WTC11 (cell line): Measurements from ENCODE around the gene ZDHHC24. TPM values are rescaled to one million over a fixed set of nuclear protein-coding genes. Genes with fewer than 3 reads are reported as not detected.
A peak's percentile ranks its signal among the peaks of the same experiment; 100 is the strongest.

Experiments used
- ATAC-seq: fragments of 200-7000 bp; cut with Tn5 transposase; 2 replicates; pipeline ENCODE4 v1.10.0; 2021; ENCODE audit warnings: mild to moderate bottlenecking, moderate library complexity
- CTCF ChIA-PET: fragments of 300-600 bp; sonication (Branson Sonifier 250); formaldehyde crosslinking; loops from one replicate; lab custom pipeline; 2021; ENCODE audit warnings: antibody characterized with exemption; lab: Charles Lee
- POLR2A ChIA-PET: fragments of 350-600 bp; sonication (Branson Sonifier 250); formaldehyde crosslinking; loops from one replicate; lab custom pipeline; 2021; ENCODE audit warnings: antibody characterized with exemption; lab: Charles Lee
- DNase-seq: peaks from one replicate; pipeline ENCODE4 v3.0.0; 2021; ENCODE audit warnings: low spot score
- H3K27ac Mint-ChIP-seq: 2 replicates; pipeline ENCODE4 v1.8.0; 2021; ENCODE audit warnings: mixed read lengths
- H3K27me3 Mint-ChIP-seq: 2 replicates; pipeline ENCODE4 v1.8.0; 2021; ENCODE audit warnings: low read depth, mild to moderate bottlenecking, moderate library complexity, mixed read lengths
- H3K36me3 Mint-ChIP-seq: 2 replicates; pipeline ENCODE4 v1.8.0; 2021; ENCODE audit warnings: mixed read lengths
- H3K4me1 Mint-ChIP-seq: 2 replicates; pipeline ENCODE4 v1.8.0; 2022; ENCODE audit warnings: mixed read lengths
- H3K4me3 Mint-ChIP-seq: 2 replicates; pipeline ENCODE4 v1.8.0; 2021; ENCODE audit warnings: mild to moderate bottlenecking, moderate library complexity, mixed read lengths
- H3K9me3 Mint-ChIP-seq: 2 replicates; pipeline ENCODE4 v1.8.0; 2021; ENCODE audit warnings: mixed read lengths
- CREB1 ChIP-seq: sonication (generic); formaldehyde crosslinking; IDR thresholded peaks from 2 replicates; pipeline ENCODE4 v1.8.0; 2023; ENCODE audit warnings: mild to moderate bottlenecking, missing genetic modification reagents
- EMX1 ChIP-seq: fragments of 250-450 bp; sonication (Bioruptor Pico); IDR thresholded peaks from 2 replicates; pipeline ENCODE4 v1.8.0; 2021; ENCODE audit warnings: mild to moderate bottlenecking
- ESRRA ChIP-seq: sonication (generic); formaldehyde crosslinking; IDR thresholded peaks from 2 replicates; pipeline ENCODE4 v1.8.1; 2022; ENCODE audit warnings: mild to moderate bottlenecking, missing genetic modification reagents, borderline replicate concordance
- FOXP1 ChIP-seq: sonication (generic); formaldehyde crosslinking; IDR thresholded peaks from 2 replicates; pipeline ENCODE4 v1.8.0; 2022; ENCODE audit warnings: missing genetic modification reagents, mild to moderate bottlenecking, moderate library complexity, borderline replicate concordance
- JUN ChIP-seq: sonication (generic); formaldehyde crosslinking; IDR thresholded peaks from 2 replicates; pipeline ENCODE4 v1.8.0; 2023; ENCODE audit warnings: mild to moderate bottlenecking, missing genetic modification reagents
- NFE2L1 ChIP-seq: sonication (generic); formaldehyde crosslinking; IDR thresholded peaks from 2 replicates; pipeline ENCODE4 v1.8.1; 2023; ENCODE audit warnings: missing genetic modification reagents
- PRRX2 ChIP-seq: fragments of 250-450 bp; sonication (Bioruptor Pico); IDR thresholded peaks from 2 replicates; pipeline ENCODE4 v1.8.0; 2021; ENCODE audit warnings: mild to moderate bottlenecking
- TP53 ChIP-seq: sonication (generic); formaldehyde crosslinking; IDR thresholded peaks from 2 replicates; pipeline ENCODE4 v1.8.1; 2023; ENCODE audit warnings: mild to moderate bottlenecking, missing genetic modification reagents
- ZNF219 ChIP-seq: sonication (generic); formaldehyde crosslinking; IDR thresholded peaks from 2 replicates; pipeline ENCODE4 v1.8.0; 2023; ENCODE audit warnings: missing genetic modification reagents, mild to moderate bottlenecking, borderline replicate concordance
- ZNF263 ChIP-seq: sonication (generic); formaldehyde crosslinking; IDR thresholded peaks from 2 replicates; pipeline ENCODE4 v1.8.1; 2022; ENCODE audit warnings: low read depth, mild to moderate bottlenecking, moderate library complexity, missing genetic modification reagents
- ZNF317 ChIP-seq: sonication (generic); formaldehyde crosslinking; IDR thresholded peaks from 2 replicates; pipeline ENCODE4 v1.8.1; 2023; ENCODE audit warnings: low read depth, mild to moderate bottlenecking, moderate library complexity, missing genetic modification reagents, borderline replicate concordance
- total RNA-seq: library from RNA; stranded (reverse); gene quantifications from 3 replicates; pipeline ENCODE4 v1.2.3, GENCODE V29; 2021
- TF ChIP-seq, protein P1 (sequence below): sonication (generic); formaldehyde crosslinking; IDR thresholded peaks from 2 replicates; pipeline ENCODE4 v1.8.1; 2023; ENCODE audit warnings: mild to moderate bottlenecking, missing genetic modification reagents, borderline replicate concordance
- TF ChIP-seq, protein P2 (sequence below): sonication (generic); formaldehyde crosslinking; IDR thresholded peaks from 2 replicates; pipeline ENCODE4 v1.8.0; 2022; ENCODE audit warnings: mild to moderate bottlenecking, missing genetic modification reagents
- TF ChIP-seq, protein P3 (sequence below): sonication (generic); formaldehyde crosslinking; IDR thresholded peaks from 2 replicates; pipeline ENCODE4 v1.8.0; 2023; ENCODE audit warnings: mild to moderate bottlenecking, missing genetic modification reagents
- TF ChIP-seq, protein P4 (sequence below): sonication (generic); formaldehyde crosslinking; IDR thresholded peaks from 2 replicates; pipeline ENCODE4 v1.8.1; 2022; ENCODE audit warnings: low read depth, mild to moderate bottlenecking, moderate library complexity, missing genetic modification reagents, borderline replicate concordance
- TF ChIP-seq, protein P5 (sequence below): sonication (generic); formaldehyde crosslinking; IDR thresholded peaks from 2 replicates; pipeline ENCODE4 v1.8.0; 2022; ENCODE audit warnings: mild to moderate bottlenecking, missing genetic modification reagents
- TF ChIP-seq, protein P6 (sequence below): fragments of 250-450 bp; sonication (Bioruptor Pico); conservative IDR thresholded peaks from 2 replicates; pipeline ENCODE4 v1.9.0; 2021; ENCODE audit warnings: mild to moderate bottlenecking
- TF ChIP-seq, protein P7 (sequence below): sonication (generic); formaldehyde crosslinking; IDR thresholded peaks from 2 replicates; pipeline ENCODE4 v1.8.0; 2022; ENCODE audit warnings: mild to moderate bottlenecking, missing genetic modification reagents

The ZDHHC24 gene
- total RNA-seq, 1 experiment from 2014 or later, result 14.8 TPM

DNA sequence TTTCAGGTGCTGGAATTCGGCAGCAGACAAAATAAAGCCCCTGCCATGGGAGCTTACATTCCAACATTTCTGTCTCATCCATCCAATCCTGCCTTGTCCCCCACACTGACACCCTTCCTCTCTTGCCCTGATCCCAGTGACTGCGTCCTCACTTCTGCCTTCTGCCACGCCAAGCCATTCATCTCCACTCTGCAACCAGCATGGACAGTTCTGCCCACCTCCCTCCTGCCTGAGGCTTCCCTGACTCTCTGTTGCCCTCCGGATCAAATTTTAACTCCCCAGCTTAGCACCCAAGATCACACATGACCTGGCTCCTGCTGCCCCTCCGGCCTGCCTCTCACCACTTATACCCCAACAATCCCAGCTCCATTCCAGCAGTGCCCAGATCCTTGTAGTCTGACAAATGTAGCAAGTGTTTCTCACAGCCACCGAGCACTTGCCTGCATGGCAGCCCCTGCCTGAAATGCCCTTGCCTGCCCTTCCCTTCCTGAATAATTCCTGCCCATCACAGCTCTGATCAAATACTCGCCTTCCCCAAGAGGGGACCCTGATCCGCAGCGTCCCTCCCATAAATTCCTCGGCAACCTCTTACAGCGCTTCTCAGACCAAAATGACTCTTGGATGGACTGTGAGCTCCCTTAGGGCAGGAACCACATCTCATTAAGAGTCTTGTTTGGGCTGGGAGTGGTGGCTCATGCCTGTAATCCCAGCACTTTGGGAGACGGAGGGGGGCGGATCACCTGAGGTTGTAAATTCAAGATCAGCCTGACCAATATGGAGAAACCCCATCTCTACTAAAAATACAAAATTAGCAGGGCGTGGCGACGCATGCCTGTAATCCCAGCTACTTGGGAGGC lies 3.2 kb upstream of the ZDHHC24 start (continued):
- TF ChIP-seq, protein P1, sequence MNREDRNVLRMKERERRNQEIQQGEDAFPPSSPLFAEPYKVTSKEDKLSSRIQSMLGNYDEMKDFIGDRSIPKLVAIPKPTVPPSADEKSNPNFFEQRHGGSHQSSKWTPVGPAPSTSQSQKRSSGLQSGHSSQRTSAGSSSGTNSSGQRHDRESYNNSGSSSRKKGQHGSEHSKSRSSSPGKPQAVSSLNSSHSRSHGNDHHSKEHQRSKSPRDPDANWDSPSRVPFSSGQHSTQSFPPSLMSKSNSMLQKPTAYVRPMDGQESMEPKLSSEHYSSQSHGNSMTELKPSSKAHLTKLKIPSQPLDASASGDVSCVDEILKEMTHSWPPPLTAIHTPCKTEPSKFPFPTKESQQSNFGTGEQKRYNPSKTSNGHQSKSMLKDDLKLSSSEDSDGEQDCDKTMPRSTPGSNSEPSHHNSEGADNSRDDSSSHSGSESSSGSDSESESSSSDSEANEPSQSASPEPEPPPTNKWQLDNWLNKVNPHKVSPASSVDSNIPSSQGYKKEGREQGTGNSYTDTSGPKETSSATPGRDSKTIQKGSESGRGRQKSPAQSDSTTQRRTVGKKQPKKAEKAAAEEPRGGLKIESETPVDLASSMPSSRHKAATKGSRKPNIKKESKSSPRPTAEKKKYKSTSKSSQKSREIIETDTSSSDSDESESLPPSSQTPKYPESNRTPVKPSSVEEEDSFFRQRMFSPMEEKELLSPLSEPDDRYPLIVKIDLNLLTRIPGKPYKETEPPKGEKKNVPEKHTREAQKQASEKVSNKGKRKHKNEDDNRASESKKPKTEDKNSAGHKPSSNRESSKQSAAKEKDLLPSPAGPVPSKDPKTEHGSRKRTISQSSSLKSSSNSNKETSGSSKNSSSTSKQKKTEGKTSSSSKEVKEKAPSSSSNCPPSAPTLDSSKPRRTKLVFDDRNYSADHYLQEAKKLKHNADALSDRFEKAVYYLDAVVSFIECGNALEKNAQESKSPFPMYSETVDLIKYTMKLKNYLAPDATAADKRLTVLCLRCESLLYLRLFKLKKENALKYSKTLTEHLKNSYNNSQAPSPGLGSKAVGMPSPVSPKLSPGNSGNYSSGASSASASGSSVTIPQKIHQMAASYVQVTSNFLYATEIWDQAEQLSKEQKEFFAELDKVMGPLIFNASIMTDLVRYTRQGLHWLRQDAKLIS (CRISPR knock-in tag), result no peak
- no peak for TF ChIP-seq TP53 (CRISPR knock-in tag)
- no peak for TF ChIP-seq PRRX2 (CRISPR knock-in tag)
- no peak for TF ChIP-seq CREB1 (CRISPR knock-in tag)
- TF ChIP-seq ESRRA (CRISPR knock-in tag), result no peak
- TF ChIP-seq, protein P2, sequence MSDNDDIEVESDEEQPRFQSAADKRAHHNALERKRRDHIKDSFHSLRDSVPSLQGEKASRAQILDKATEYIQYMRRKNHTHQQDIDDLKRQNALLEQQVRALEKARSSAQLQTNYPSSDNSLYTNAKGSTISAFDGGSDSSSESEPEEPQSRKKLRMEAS (CRISPR knock-in tag), result no peak

DNA sequence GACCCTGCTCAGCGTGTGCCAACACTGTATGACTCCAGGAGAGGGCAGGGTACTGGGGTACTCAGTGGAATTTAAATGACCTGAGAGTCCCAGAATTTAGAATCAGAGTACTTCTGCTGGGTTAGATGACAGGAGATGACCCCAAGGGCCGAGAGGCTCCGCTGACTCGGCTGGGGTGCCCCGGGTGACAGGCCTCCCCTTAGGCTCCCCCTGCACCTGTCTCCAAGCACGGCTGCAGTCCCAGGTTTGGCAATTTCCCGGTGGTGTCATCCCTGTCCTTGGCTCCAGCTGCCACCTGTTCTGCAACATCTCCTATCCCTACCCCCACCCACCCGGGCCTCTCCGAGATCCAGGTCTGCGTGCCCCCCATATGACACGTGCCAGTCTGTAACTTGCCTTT lies 2.2 kb upstream of the ZDHHC24 start:
- Mint-ChIP-seq H3K27me3 (no peaks in the 10 kb centered on the region), H3K27ac (no peak overlapping the region), H3K4me1 (peaks cover 38% of the 10 kb centered on the region), H3K9me3 (no peaks in the 10 kb centered on the region), H3K4me3 (peak overlapping the region; percentile 85), H3K36me3 (no peaks in the 10 kb centered on the region; the same call in 1 of the 2 replicates)
- POLR2A ChIA-PET, result no interaction called here
- ATAC-seq, result no peak
- no peak for DNase-seq
- CTCF ChIA-PET, result interaction anchor here (0.9 to 1.0 kb wide), 3 partner anchors 81 to 474 kb away, joined by 3 to 4 read pairs (median 4); partner anchors contain the start of genes PELI3 and RBM4B
- TF ChIP-seq, protein P3, sequence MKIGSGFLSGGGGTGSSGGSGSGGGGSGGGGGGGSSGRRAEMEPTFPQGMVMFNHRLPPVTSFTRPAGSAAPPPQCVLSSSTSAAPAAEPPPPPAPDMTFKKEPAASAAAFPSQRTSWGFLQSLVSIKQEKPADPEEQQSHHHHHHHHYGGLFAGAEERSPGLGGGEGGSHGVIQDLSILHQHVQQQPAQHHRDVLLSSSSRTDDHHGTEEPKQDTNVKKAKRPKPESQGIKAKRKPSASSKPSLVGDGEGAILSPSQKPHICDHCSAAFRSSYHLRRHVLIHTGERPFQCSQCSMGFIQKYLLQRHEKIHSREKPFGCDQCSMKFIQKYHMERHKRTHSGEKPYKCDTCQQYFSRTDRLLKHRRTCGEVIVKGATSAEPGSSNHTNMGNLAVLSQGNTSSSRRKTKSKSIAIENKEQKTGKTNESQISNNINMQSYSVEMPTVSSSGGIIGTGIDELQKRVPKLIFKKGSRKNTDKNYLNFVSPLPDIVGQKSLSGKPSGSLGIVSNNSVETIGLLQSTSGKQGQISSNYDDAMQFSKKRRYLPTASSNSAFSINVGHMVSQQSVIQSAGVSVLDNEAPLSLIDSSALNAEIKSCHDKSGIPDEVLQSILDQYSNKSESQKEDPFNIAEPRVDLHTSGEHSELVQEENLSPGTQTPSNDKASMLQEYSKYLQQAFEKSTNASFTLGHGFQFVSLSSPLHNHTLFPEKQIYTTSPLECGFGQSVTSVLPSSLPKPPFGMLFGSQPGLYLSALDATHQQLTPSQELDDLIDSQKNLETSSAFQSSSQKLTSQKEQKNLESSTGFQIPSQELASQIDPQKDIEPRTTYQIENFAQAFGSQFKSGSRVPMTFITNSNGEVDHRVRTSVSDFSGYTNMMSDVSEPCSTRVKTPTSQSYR (CRISPR knock-in tag), result no peak
- TF ChIP-seq, protein P4, sequence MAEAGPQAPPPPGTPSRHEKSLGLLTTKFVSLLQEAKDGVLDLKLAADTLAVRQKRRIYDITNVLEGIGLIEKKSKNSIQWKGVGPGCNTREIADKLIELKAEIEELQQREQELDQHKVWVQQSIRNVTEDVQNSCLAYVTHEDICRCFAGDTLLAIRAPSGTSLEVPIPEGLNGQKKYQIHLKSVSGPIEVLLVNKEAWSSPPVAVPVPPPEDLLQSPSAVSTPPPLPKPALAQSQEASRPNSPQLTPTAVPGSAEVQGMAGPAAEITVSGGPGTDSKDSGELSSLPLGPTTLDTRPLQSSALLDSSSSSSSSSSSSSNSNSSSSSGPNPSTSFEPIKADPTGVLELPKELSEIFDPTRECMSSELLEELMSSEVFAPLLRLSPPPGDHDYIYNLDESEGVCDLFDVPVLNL (CRISPR knock-in tag), result no peak
- TF ChIP-seq ZNF219 (no peak), JUN (no peak), NFE2L1 (CRISPR knock-in tag) (no peak), TP53 (CRISPR knock-in tag) (no peak), ZNF317 (CRISPR knock-in tag) (no peak), FOXP1 (no peak), EMX1 (CRISPR knock-in tag) (no peak), ZNF263 (CRISPR knock-in tag) (no peak)
- TF ChIP-seq, protein P5, sequence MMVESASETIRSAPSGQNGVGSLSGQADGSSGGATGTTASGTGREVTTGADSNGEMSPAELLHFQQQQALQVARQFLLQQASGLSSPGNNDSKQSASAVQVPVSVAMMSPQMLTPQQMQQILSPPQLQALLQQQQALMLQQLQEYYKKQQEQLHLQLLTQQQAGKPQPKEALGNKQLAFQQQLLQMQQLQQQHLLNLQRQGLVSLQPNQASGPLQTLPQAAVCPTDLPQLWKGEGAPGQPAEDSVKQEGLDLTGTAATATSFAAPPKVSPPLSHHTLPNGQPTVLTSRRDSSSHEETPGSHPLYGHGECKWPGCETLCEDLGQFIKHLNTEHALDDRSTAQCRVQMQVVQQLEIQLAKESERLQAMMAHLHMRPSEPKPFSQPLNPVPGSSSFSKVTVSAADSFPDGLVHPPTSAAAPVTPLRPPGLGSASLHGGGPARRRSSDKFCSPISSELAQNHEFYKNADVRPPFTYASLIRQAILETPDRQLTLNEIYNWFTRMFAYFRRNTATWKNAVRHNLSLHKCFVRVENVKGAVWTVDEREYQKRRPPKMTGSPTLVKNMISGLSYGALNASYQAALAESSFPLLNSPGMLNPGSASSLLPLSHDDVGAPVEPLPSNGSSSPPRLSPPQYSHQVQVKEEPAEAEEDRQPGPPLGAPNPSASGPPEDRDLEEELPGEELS, result no peak
- TF ChIP-seq, protein P6, sequence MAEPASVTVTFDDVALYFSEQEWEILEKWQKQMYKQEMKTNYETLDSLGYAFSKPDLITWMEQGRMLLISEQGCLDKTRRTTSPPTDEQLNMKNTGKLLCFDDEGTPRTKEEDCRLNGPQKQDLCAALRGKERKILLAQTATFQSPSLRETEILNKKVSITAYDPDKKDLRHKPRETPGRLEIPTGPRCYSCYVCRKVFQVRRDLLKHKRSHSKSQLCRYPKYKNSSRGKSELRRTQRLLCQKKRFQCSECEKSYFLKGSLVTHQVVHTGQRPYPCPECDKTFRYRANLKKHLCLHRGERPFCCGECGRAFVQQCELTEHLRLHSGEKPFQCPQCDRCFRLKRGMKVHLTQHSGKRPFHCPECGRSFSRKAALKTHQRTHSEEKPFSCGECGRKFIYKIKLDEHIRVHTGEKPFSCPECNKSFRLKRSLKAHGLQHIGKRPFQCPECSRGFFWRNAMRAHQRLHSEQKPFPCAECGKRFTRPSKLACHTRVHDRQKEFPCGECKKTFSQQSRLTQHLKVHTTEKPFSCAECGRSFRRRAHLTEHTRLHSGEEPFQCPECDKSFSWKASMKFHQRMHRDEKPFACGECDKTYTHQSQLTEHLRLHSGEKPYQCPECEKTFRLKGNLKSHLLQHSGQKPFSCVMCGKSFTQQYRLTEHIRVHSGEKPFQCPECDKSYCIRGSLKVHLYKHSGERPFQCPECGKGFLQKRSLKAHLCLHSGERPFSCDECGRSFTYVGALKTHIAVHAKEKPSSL (CRISPR knock-in tag), result no peak
- TF ChIP-seq, protein P7, sequence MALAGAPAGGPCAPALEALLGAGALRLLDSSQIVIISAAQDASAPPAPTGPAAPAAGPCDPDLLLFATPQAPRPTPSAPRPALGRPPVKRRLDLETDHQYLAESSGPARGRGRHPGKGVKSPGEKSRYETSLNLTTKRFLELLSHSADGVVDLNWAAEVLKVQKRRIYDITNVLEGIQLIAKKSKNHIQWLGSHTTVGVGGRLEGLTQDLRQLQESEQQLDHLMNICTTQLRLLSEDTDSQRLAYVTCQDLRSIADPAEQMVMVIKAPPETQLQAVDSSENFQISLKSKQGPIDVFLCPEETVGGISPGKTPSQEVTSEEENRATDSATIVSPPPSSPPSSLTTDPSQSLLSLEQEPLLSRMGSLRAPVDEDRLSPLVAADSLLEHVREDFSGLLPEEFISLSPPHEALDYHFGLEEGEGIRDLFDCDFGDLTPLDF (CRISPR knock-in tag), result no peak
